Activated CD4-positive, alpha-beta T cell treated with anti-CD3 and anti-CD28 coated beads for 4 hours (primary cell): ENCODE data around the gene ZCCHC24.

Experiments used
- DNase-seq, 2 donors: peaks; one replicate each; pipeline ENCODE4 v3.0.0-alpha.2; 2020

The ZCCHC24 gene

DNA sequence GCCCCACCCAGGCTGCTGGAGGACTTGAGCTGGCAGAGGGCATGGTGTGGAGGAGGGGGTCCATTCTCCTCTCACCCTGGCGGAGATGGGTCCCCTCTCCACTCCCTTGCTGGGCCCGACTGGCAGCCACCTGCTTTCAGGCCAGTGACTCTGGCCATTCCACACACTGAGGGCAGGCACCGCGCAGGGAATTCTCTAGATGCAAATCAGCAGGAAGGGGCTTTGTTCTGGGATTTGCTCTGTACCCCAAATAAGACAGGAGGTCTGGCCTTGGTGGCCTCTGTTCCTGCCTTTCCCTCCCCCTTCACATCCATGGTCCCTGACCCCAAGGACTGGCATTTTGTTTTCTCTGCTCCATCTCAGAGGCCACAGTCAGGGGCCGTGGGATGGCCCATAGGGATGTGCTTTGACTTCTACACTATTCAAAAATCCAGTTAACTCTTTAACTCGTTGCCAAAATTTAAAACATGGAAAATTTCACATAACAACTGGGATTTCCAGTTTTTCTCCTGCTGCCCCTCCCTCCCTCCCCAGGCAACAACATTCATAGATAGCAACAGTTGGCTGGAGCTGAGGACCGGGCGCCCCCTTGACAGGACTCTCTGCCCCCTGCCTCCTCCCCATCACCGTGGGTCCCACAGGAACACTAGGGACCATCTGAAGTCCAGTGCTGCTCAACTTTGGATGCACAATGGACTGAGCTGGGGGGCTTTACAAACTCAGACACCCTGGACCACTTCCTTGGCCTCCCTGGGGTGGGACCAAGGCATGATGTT lies 64.3 kb downstream of the ZCCHC24 start:
- no peak for DNase-seq

DNA sequence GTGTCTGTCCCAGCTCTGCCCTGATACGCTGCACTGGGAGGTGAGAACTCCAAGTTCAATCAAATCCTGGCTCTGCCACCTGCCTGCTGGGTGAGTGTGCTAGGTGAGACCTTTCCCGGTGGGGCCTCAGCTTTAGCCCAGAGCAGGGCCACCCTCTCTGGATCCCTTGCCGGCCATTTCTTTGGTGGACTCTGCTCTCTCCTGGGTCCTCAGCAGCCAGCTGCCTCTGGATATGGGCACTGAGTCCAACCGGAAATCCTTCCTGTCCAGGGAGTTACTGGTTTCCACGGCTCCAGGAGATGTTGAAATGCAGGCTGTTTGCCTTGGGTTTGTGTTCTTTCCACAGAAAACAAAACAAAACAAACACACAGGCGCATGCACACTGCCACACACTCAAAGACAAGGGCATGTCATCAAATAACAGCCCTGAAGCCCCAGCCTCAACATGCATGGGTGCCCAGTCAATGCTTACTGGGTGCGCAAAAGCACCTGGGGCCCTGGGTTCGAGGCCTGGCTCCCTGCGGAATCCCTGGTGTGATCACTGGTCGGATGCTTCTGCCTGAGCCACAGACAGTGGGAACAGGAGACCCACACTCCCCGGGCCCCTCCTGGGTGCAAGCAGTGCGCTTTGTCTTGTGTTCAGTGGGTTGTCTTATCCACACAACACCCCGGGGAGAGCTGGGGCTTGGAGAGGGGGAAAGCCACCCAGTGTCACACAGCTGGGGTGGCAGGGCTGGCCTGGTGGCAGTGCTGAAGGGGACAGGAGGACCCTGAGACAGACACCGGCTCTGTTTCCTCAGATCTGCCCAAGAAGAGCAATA lies 65.1 kb downstream of the ZCCHC24 start:
- DNase-seq = no peak

- no peak for DNase-seq
These were observed 65.8 kb downstream of the ZCCHC24 start for GRCh38 chr10:79379512-79380124.

DNA sequence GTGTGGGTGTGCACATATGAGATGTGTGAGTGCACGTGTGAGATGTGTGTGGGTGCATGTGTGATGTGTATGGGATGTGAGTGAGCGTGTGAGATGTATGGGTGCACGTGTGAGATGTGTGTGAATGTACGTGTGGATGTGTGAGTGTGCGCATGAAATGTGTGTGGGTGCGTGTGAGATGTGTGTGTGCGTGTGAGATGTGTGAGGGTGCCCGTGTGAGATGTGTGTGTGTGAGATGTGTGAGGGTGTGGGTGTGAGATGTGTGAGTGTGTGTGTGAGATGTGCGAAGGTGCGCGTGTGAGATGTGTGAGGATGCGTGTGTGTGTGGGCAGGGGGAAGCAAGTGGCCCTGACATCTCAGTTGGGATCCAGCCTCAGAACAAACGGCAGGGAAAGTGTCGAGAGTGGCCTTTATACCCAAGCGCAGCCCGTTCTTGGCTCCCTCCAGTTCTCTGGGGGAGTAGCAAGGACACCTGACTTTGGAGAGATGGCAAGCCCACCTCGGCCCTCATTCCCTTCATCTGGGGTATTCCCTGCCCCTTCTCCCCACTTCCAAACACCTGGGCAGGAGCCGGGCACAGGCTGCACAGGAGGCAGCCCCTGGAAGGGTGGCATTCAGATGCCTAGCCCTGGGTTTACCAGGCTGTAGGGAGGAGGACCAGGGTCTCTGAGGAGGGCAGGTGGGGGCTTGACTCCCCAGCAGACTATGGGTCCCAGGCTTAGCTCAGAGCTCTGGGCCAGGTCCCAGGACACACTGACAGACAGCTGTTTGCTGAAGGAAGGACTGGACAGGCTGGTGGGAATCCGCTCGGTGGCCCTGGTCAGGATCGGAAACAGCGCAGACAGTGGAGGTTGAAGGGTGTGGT lies 66.5 kb downstream of the ZCCHC24 start:
- no peak for DNase-seq

DNA sequence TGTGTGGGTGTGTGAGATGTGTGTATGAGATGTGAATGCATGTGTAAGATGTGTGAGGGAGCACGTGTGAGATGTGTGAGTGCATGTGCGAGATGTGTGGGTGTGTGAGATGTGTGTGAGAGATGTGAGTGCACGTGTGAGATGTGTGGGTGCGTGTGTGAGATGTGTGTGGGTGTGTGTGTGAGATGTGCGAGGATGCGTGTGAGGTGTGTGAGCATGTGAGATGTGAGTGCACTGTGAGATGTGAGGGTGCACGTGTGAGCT lies 67.1 kb downstream of the ZCCHC24 start:
- no peak for DNase-seq

- DNase-seq = no peak
These were observed 67.7 kb downstream of the ZCCHC24 start for GRCh38 chr10:79377557-79378382.

- no peak for DNase-seq
These were observed 68.5 kb downstream of the ZCCHC24 start for GRCh38 chr10:79376751-79377556.

- DNase-seq = no peak
These were observed 69.3 kb downstream of the ZCCHC24 start for GRCh38 chr10:79376078-79376628.

DNA sequence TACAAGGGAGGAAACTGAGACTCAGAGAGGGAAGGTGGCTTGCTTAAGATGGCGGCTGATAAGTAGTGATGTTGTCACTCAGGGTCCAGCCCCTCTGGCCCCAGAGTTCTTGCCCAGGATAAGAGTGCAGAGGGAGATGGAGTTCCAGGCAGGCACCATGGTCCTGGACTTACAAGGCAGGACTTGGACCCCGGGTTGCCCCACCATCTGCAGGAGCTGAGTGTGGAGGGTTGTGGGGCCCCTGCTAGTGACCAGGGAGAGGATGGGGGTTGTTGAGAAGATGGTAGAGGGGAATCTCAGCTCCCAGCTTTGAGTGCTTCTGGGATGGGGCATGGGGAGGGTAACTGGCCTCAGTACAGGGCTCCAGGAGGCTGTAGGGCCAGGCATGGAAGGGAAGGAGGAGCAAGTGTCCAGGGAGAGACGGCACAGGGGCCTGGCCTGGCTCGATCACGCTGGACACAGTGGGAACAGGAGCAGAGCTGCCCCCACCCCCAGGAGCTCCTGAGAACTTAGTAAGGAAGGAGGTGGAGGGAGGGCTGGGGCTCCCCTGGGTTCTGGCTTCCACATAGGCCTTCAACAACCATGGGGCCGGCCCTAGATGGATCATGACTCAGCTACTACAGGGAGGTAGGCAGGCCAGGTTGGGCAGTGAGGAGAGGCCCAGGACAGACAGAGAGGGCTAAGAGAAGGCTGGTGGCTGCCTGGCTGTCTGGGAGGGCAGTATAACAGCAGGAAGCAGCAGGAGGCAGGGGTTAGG lies 69.9 kb downstream of the ZCCHC24 start:
- DNase-seq = no peak

- peak; percentile 67 to 78 for DNase-seq
These were observed 70.9 kb downstream of the ZCCHC24 start for GRCh38 chr10:79374312-79375191.

- no peak for DNase-seq
These were observed 72.6 kb downstream of the ZCCHC24 start for GRCh38 chr10:79372871-79373270.

- no peak for DNase-seq
These were observed 77.8 kb downstream of the ZCCHC24 start for GRCh38 chr10:79367426-79368189.

GRCh38 chr10:79361726-79362397 lies 83.6 kb downstream of the ZCCHC24 start:
- no peak for DNase-seq

- DNase-seq = no peak
These were observed 84.7 kb downstream of the ZCCHC24 start for GRCh38 chr10:79360499-79361342.

DNA sequence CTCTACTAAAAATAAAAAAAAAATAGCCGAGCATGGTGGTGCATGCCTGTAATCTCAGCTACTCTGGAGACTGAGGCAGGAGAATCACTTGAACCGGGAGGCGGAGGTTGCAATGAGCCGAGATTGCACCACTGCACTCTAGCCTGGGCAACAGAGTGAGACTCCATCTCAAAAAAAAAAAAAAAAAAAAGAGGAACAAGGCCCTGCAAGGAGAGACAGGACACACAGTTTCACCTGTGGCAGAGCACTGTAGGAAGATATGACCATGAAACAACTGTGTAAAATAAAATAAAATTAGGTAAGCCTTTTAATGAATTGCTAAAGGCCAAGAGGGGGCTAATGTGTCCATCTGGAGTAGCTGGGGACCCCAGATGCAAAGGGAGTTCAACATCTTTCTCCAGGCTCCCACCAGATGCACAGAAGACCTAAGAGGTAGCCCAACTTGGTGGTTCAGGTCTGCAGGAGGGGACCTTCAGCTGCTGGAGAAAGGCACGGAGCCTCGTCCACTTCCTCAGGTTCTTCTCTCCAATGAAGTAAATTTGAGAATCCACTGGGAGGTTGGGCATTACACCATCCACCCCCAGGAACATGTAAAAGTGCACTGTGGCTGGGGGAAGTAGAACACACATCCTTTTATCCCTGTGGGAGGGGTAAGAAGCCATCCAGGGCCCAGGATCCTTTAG lies 85.5 kb downstream of the ZCCHC24 start:
- no peak for DNase-seq

DNA sequence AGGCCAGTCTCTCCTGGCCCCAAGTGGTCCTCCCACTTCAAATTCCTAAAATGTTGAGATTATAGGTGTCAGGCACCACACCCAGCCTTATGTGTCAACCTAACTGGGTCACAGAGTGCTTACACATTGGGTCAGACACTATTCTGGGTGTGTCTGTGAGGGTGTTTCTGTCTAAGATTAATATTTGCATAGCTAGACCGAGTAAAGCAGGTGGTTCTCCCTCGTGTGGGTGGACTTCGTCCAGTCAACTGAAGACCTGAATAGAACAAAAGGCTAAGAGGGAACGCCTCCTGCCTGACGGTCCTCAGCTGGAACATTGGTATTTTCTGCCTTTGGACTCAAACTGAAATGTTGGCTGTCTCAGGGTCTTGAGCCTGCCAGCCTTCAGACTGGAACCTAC lies 86.6 kb downstream of the ZCCHC24 start:
- no peak for DNase-seq
